LNCAP (cell line): ENCODE data around the gene RAP1GAP.

ENCODE experiments used
- CTCF ChIP-seq: fragments of 450-650 bp; IDR thresholded peaks from 2 replicates; pipeline ENCODE4 v1.5.1; 2017; ENCODE audit warnings: mild to moderate bottlenecking

RAP1GAP gene

GRCh38 chr1:21596174-21596573 is 73.0 kb downstream of the RAP1GAP start:
- TF ChIP-seq CTCF = no peak

GRCh38 chr1:21594935-21595897 is 73.9 kb downstream of the RAP1GAP start:
- TF ChIP-seq CTCF = peak; percentile 23; the same call in 1 of the 2 replicates

- TF ChIP-seq CTCF = no peak
These were observed 74.7 kb downstream of the RAP1GAP start for GRCh38 chr1:21594501-21594900.

- no peak for TF ChIP-seq CTCF
These were observed 75.9 kb downstream of the RAP1GAP start for GRCh38 chr1:21593231-21593630.

GRCh38 chr1:21592086-21592865 is 76.9 kb downstream of the RAP1GAP start:
- TF ChIP-seq CTCF = no peak

- TF ChIP-seq CTCF = no peak
These were observed 78.2 kb downstream of the RAP1GAP start for GRCh38 chr1:21590934-21591333.

GRCh38 chr1:21590126-21590880 is 78.9 kb downstream of the RAP1GAP start:
- TF ChIP-seq CTCF = no peak
